Natural killer cell (primary cell): ENCODE measurements around the gene DDX4. TPM values are rescaled to one million over a fixed set of nuclear protein-coding genes. Genes with fewer than 3 reads are reported as not detected.

Source experiments
- ATAC-seq, 3 donors: fragments of 150-1000 bp in 2 of 3; fragments of 200-7000 bp in 1 of 3; cut with Tn5 transposase; 1 replicate in 1 of 3; 2 replicates in 2 of 3; pipeline ENCODE4 v1.10.0; 2021; ENCODE audit warnings: mild to moderate bottlenecking in 2 of 3, moderate library complexity in 2 of 3
- DNase-seq, 2 donors: peaks; one replicate each; pipeline versions ENCODE4 v3.0.0 to v3.0.0-alpha.2; 2013 to 2021; ENCODE audit warnings: mixed read lengths in 1 of 2
- H3K27ac ChIP-seq: one replicate; pipeline ENCODE4 v1.5.1; 2013; ENCODE audit warnings: mild to moderate bottlenecking, low read length
- H3K27me3 ChIP-seq: one replicate; pipeline ENCODE4 v1.6.1; 2013; ENCODE audit warnings: low read length; ENCODE audit not compliant: control insufficient read depth, insufficient read depth
- H3K36me3 ChIP-seq: one replicate; pipeline ENCODE4 v1.6.1; 2013; ENCODE audit warnings: low read length; ENCODE audit not compliant: control insufficient read depth, insufficient read depth
- H3K4me1 ChIP-seq: one replicate; pipeline ENCODE4 v1.6.1; 2013; ENCODE audit warnings: low read length; ENCODE audit not compliant: control insufficient read depth, insufficient read depth
- H3K4me3 ChIP-seq: one replicate; pipeline ENCODE4 v1.5.1; 2013; ENCODE audit warnings: low read length
- H3K9me3 ChIP-seq: one replicate; pipeline ENCODE4 v1.6.1; 2013; ENCODE audit warnings: low read length; ENCODE audit not compliant: control insufficient read depth, insufficient read depth
- H3K27ac Mint-ChIP-seq, 2 donors: one replicate each; pipeline ENCODE4 v1.8.0; 2022; ENCODE audit warnings: mild to moderate bottlenecking in 2 of 2, mixed read lengths in 2 of 2, moderate library complexity in 1 of 2
- H3K27me3 Mint-ChIP-seq, 2 donors: one replicate each; pipeline ENCODE4 v1.8.0; 2022; ENCODE audit warnings: low read depth in 2 of 2, mixed read lengths in 2 of 2
- H3K36me3 Mint-ChIP-seq: one replicate; pipeline ENCODE4 v1.8.0; 2022; ENCODE audit warnings: mixed read lengths
- H3K4me1 Mint-ChIP-seq, 2 donors: one replicate each; pipeline ENCODE4 v1.8.0; 2022; ENCODE audit warnings: mixed read lengths in 2 of 2
- H3K4me3 Mint-ChIP-seq: one replicate; pipeline ENCODE4 v1.8.0; 2022; ENCODE audit warnings: mild to moderate bottlenecking, moderate library complexity, mixed read lengths
- H3K9me3 Mint-ChIP-seq, 2 donors: one replicate each; pipeline ENCODE4 v1.8.0; 2022; ENCODE audit warnings: mixed read lengths in 2 of 2
- CTCF ChIP-seq: fragments of 200-600 bp; IDR thresholded peaks from one replicate; pipeline ENCODE4 v1.8.0; 2022; ENCODE audit warnings: antibody characterized with exemption
- WGBS: methylation state at CpG from one replicate; pipeline ENCODE4 v1.1.7; 2013; ENCODE audit warnings: missing lambda C conversion rate; ENCODE audit not compliant: insufficient coverage; 5-methylcytosine and 5-hydroxymethylcytosine counted together
- intact Hi-C: fragments of 100-400 bp; cut with micrococcal nuclease; formaldehyde crosslinking; loops from one replicate; pipeline ENCODE4 v1.14.2; 2022
- total RNA-seq, 4 donors: library from RNA; stranded (reverse); fragments of 120-200 nt in 1 of 4; gene quantifications; one replicate each; pipeline versions ENCODE4 v1.2.3 to v1.2.4, GENCODE V29; 2013 to 2022

Gene DDX4
- total RNA-seq, 3 donors from 2014 or later (not counting 1 experiment from before 2014, with no cell fraction given) = not detected

GRCh38 chr5:55850839-55851674, 113.2 kb downstream of the DDX4 start, which contains the start of gene IL31RA:
TSS of gene IL31RA (plus strand) at chr5:55851357. CDS start at chr5:55851571, 214 bp downstream.
- Mint-ChIP-seq H3K4me1 (peaks cover 0 to 15% of the 10 kb centered on the region in 2 donors), H3K36me3 (peaks cover 5% of the 10 kb centered on the region), H3K27me3 (peaks cover 10 to 38% of the 10 kb centered on the region in 2 donors), H3K4me3 (no peak within 1 kb of the TSS), H3K9me3 (no peaks in the 10 kb centered on the region), H3K27ac (no peak within 1 kb of the TSS)
- ATAC-seq (no peak), DNase-seq (no peak)
- intact Hi-C loops = no loop called here
- 87% methylated on average over 10 of the region's 10 CpGs for WGBS
- TF ChIP-seq CTCF = no peak
- H3K4me1 ChIP-seq = peaks cover 8% of the 10 kb centered on the region
- no peaks in the 10 kb centered on the region for H3K36me3 ChIP-seq
- H3K27me3 ChIP-seq = no peaks in the 10 kb centered on the region
- H3K9me3 ChIP-seq = no peaks in the 10 kb centered on the region
- no peak within 1 kb of the TSS for H3K27ac ChIP-seq
- H3K4me3 ChIP-seq = no peak within 1 kb of the TSS

- ATAC-seq (no peak), DNase-seq (no peak)
- no peak for TF ChIP-seq CTCF
- 100% methylated on average over 2 of the region's 2 CpGs for WGBS
- no peaks in the 10 kb centered on the region for H3K27me3 ChIP-seq
- no peak overlapping the region for H3K27ac ChIP-seq
- Mint-ChIP-seq H3K9me3 (no peaks in the 10 kb centered on the region), H3K27ac (no peak overlapping the region), H3K4me1 (peaks cover 4 to 21% of the 10 kb centered on the region in 2 donors), H3K36me3 (peaks cover 5% of the 10 kb centered on the region), H3K27me3 (peaks cover 10 to 36% of the 10 kb centered on the region in 2 donors), H3K4me3 (no peak overlapping the region)
- intact Hi-C loops = no loop called here
- H3K36me3 ChIP-seq = no peaks in the 10 kb centered on the region
- H3K4me3 ChIP-seq = no peak overlapping the region
- peaks cover 13% of the 10 kb centered on the region for H3K4me1 ChIP-seq
- H3K9me3 ChIP-seq = no peaks in the 10 kb centered on the region
These were observed 113.8 kb downstream of the DDX4 start for GRCh38 chr5:55851675-55851979.

GRCh38 chr5:55852503-55852902, 114.6 kb downstream of the DDX4 start:
- no peak overlapping the region for H3K27ac ChIP-seq
- WGBS = 55% methylated on average over 3 of the region's 3 CpGs
- no peaks in the 10 kb centered on the region for H3K9me3 ChIP-seq
- no peaks in the 10 kb centered on the region for H3K36me3 ChIP-seq
- no peak overlapping the region for H3K4me3 ChIP-seq
- intact Hi-C loops = no loop called here
- Mint-ChIP-seq H3K4me3 (no peak overlapping the region), H3K36me3 (peaks cover 5% of the 10 kb centered on the region), H3K27ac (no peak overlapping the region), H3K27me3 (peaks cover 10 to 34% of the 10 kb centered on the region in 2 donors), H3K9me3 (no peaks in the 10 kb centered on the region), H3K4me1 (peaks cover 4 to 27% of the 10 kb centered on the region in 2 donors)
- DNase-seq (no peak), ATAC-seq (no peak)
- no peak for TF ChIP-seq CTCF
- H3K4me1 ChIP-seq = peaks cover 20% of the 10 kb centered on the region
- H3K27me3 ChIP-seq = no peaks in the 10 kb centered on the region
